HepG2 (cell line): ENCODE measurements around the gene VSTM5. TPM values are rescaled to one million over a fixed set of nuclear protein-coding genes. Genes with fewer than 3 reads are reported as not detected.

ENCODE experiments used
- BHLHE40 ChIP-seq: IDR thresholded peaks from 2 replicates; pipeline ENCODE4 v1.6.1; 2011; ENCODE audit warnings: low read length, improper control_type of control experiment
- CCDC6 ChIP-seq: sonication (generic); formaldehyde crosslinking; IDR thresholded peaks from 2 replicates; pipeline ENCODE4 v1.8.1; 2022; ENCODE audit warnings: mild to moderate bottlenecking, missing genetic modification reagents, moderate library complexity
- CEBPG ChIP-seq: IDR thresholded peaks from 2 replicates; pipeline ENCODE4 v1.6.1; 2016
- DNMT3B ChIP-seq: conservative IDR thresholded peaks from 2 replicates; pipeline ENCODE4 v1.6.1; 2016; ENCODE audit warnings: missing biosample characterization, control low read depth
- NFYB ChIP-seq: sonication (generic); formaldehyde crosslinking; IDR thresholded peaks from 2 replicates; pipeline ENCODE4 v1.4.0; 2020; ENCODE audit warnings: missing genetic modification reagents
- REPIN1 ChIP-seq: sonication (generic); formaldehyde crosslinking; IDR thresholded peaks from 2 replicates; pipeline ENCODE4 v1.8.0; 2022; ENCODE audit warnings: missing genetic modification reagents, low read depth, mild to moderate bottlenecking, borderline replicate concordance
- TIGD3 ChIP-seq: sonication (generic); formaldehyde crosslinking; IDR thresholded peaks from 2 replicates; pipeline ENCODE4 v1.5.1; 2020; ENCODE audit warnings: mild to moderate bottlenecking, missing genetic modification reagents, borderline replicate concordance
- ZC3H13 ChIP-seq: sonication (generic); formaldehyde crosslinking; IDR thresholded peaks from 2 replicates; pipeline ENCODE4 v1.8.1; 2023; ENCODE audit warnings: mild to moderate bottlenecking, missing genetic modification reagents, moderate library complexity
- ZFP41 ChIP-seq: sonication (generic); formaldehyde crosslinking; IDR thresholded peaks from 2 replicates; pipeline ENCODE4 v1.4.0; 2020; ENCODE audit warnings: mild to moderate bottlenecking, missing genetic modification reagents, borderline replicate concordance
- ZNF280B ChIP-seq: sonication (generic); formaldehyde crosslinking; IDR thresholded peaks from 2 replicates; pipeline ENCODE4 v1.5.0; 2020; ENCODE audit warnings: missing genetic modification reagents, mild to moderate bottlenecking, borderline replicate concordance
- ZNF547 ChIP-seq: sonication (generic); formaldehyde crosslinking; IDR thresholded peaks from 2 replicates; pipeline ENCODE4 v1.5.1; 2020; ENCODE audit warnings: mild to moderate bottlenecking, missing genetic modification reagents
- ZNF616 ChIP-seq: sonication (generic); formaldehyde crosslinking; IDR thresholded peaks from 2 replicates; pipeline ENCODE4 v1.5.0; 2020; ENCODE audit warnings: low read depth, mild to moderate bottlenecking, missing genetic modification reagents
- ZNF891 ChIP-seq: sonication (generic); formaldehyde crosslinking; IDR thresholded peaks from 2 replicates; pipeline ENCODE4 v1.5.0; 2020; ENCODE audit warnings: mild to moderate bottlenecking, missing genetic modification reagents
- polyA plus RNA-seq, 8 experiments: library from polyadenylated mRNA; depleted of rRNA in 3 of 8; stranded (reverse) in 7 of 8; unstranded in 1 of 8; fragments of >200 nt; fragmentation: Illumina TruSeq in 4 of 8; extraction: Trizol in 4 of 8; gene quantifications; 2 replicates each; pipeline versions ENCODE4 v1.2.1 to v1.2.3, GENCODE V29; 2011 to 2016; ENCODE audit warnings: low read depth in 4 of 8, missing spikeins in 1 of 8, mixed read lengths in 1 of 8; ENCODE audit not compliant: insufficient read depth in 1 of 8
- total RNA-seq, 5 experiments: library from RNA; depleted of rRNA; stranded (reverse); fragments of >200 nt; fragmentation: Illumina TruSeq; extraction: Trizol; gene quantifications; 2 replicates each; pipeline ENCODE4 v1.2.3, GENCODE V29; 2016; ENCODE audit warnings: low read depth in 1 of 5
- TF ChIP-seq, protein P1 (sequence below), 2 experiments: fragments of 450-650 bp in 1 of 2; sonication (generic) in 1 of 2; formaldehyde crosslinking in 1 of 2; IDR thresholded peaks; 2 replicates each; pipeline versions ENCODE4 v1.6.1 to v1.8.0; 2016 to 2022; ENCODE audit warnings: antibody characterized with exemption in 1 of 2, mild to moderate bottlenecking in 1 of 2, missing genetic modification reagents in 1 of 2
- TF ChIP-seq, protein P2 (sequence below): sonication (generic); formaldehyde crosslinking; IDR thresholded peaks from 2 replicates; pipeline ENCODE4 v1.4.0; 2020; ENCODE audit warnings: missing genetic modification reagents

The VSTM5 gene
- total and polyA plus RNA-seq, 2 of the 13 experiments (the other 11 are each of a cell fraction or from before 2014, with no cell fraction given) = not detected

- TF ChIP-seq ZNF280B (peak; percentile 66; the same call in 1 of the 2 replicates), CEBPG (CRISPR knock-in tag) (0 out of 2 replicates have a peak, but pooled peaks have one; percentile 4), BHLHE40 (no peak), DNMT3B (CRISPR knock-in tag) (no peak), TIGD3 (peak; percentile 90; the same call in 1 of the 2 replicates), ZNF616 (CRISPR knock-in tag) (no peak), NFYB (CRISPR knock-in tag) (peak; percentile 25; the same call in 1 of the 2 replicates), ZNF547 (CRISPR knock-in tag) (no peak; the same call in 1 of the 2 replicates), CCDC6 (CRISPR knock-in tag) (0 out of 2 replicates have a peak, but pooled peaks have one; percentile 13), ZC3H13 (CRISPR knock-in tag) (peak; percentile 76), ZNF891 (peak; percentile 89), ZFP41 (CRISPR knock-in tag) (peak; percentile 65; the same call in 1 of the 2 replicates), REPIN1 (CRISPR knock-in tag) (0 out of 2 replicates have a peak, but pooled peaks have one; percentile 19)
- TF ChIP-seq, protein P1, sequence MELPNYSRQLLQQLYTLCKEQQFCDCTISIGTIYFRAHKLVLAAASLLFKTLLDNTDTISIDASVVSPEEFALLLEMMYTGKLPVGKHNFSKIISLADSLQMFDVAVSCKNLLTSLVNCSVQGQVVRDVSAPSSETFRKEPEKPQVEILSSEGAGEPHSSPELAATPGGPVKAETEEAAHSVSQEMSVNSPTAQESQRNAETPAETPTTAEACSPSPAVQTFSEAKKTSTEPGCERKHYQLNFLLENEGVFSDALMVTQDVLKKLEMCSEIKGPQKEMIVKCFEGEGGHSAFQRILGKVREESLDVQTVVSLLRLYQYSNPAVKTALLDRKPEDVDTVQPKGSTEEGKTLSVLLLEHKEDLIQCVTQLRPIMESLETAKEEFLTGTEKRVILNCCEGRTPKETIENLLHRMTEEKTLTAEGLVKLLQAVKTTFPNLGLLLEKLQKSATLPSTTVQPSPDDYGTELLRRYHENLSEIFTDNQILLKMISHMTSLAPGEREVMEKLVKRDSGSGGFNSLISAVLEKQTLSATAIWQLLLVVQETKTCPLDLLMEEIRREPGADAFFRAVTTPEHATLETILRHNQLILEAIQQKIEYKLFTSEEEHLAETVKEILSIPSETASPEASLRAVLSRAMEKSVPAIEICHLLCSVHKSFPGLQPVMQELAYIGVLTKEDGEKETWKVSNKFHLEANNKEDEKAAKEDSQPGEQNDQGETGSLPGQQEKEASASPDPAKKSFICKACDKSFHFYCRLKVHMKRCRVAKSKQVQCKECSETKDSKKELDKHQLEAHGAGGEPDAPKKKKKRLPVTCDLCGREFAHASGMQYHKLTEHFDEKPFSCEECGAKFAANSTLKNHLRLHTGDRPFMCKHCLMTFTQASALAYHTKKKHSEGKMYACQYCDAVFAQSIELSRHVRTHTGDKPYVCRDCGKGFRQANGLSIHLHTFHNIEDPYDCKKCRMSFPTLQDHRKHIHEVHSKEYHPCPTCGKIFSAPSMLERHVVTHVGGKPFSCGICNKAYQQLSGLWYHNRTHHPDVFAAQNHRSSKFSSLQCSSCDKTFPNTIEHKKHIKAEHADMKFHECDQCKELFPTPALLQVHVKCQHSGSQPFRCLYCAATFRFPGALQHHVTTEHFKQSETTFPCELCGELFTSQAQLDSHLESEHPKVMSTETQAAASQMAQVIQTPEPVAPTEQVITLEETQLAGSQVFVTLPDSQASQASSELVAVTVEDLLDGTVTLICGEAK (IDR thresholded peaks at IDR 0.05) = peak; percentile 61
- TF ChIP-seq, protein P1 (CRISPR knock-in tag; IDR thresholded peaks at IDR 0.05) = no peak
- TF ChIP-seq, protein P2, sequence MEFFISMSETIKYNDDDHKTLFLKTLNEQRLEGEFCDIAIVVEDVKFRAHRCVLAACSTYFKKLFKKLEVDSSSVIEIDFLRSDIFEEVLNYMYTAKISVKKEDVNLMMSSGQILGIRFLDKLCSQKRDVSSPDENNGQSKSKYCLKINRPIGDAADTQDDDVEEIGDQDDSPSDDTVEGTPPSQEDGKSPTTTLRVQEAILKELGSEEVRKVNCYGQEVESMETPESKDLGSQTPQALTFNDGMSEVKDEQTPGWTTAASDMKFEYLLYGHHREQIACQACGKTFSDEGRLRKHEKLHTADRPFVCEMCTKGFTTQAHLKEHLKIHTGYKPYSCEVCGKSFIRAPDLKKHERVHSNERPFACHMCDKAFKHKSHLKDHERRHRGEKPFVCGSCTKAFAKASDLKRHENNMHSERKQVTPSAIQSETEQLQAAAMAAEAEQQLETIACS (CRISPR knock-in tag) = no peak
Measured at GRCh38 chr11:93784145-93784934, 66.1 kb downstream of the VSTM5 start, which contains the start of gene MED17 (continued).
